Fibroblast of upper back skin (primary cell): ENCODE data around the gene PKHD1.

Experiments
- DNase-seq: peaks from one replicate; pipeline ENCODE4 v3.0.0-alpha.2; 2013

PKHD1 gene

GRCh38 chr6:51846531-51846930 is 240.9 kb downstream of the PKHD1 start:
- DNase-seq: no peak

DNA sequence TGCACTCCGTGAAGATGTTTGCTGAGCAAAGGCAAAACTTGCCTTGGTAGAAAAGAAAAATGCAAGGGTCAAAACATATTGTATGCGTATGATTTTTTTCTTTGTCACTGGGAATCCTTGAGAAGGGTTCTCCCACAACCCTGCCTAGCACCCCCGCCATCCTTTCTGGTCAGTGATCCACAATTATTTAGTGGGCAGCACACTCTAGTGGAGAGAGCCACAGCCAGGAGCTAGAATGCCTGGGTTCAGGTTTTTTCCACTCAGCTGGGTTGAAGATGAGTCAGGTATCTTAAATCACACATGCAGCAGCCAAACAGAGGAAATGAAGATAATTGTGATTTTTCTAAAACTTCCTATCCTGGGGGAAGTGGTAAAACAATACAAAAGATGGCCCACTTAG is 243.1 kb downstream of the PKHD1 start:
- DNase-seq: no peak

GRCh38 chr6:51843456-51844056 is 243.9 kb downstream of the PKHD1 start:
- no peak for DNase-seq

- no peak for DNase-seq
Observed at GRCh38 chr6:51842804-51843378, 244.5 kb downstream of the PKHD1 start.

DNA sequence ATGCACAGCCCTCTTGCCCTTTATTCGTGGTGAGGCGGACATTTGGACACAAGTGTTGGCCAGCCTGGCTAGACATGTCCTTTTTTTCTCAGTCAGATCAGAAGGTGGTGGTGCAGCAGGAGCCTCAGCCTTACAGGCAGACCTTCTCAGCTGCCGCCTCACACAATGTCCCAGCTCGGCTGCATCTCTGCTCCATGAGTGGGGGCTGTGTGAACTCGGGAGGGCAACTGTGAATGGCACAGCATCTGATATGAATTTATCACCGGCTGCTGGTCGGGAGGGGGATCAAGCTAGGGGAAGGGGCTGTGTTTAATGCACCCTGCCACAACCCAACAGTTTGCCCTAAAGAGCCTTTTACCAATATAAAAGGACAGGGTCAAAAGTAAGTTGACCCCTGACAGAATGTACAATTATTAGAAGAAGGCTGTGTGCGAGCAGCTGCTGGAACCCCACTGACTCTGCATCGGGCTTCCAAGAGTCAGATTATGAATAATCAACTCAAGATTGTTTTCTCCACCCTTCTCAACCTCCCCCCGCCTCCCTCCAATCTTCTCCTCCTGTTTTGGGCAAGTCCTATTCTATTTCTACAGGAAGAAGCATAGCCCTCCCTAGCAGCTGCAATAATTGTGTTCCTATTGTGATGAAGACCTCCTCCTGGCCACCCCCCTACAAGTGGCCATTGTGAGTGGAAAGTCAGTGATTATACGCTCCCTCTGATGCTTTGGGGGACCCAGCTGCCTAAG is 245.2 kb downstream of the PKHD1 start:
- no peak for DNase-seq

- DNase-seq: no peak
Observed at GRCh38 chr6:51841626-51842025, 245.8 kb downstream of the PKHD1 start.

- DNase-seq: no peak
Observed at GRCh38 chr6:51839726-51840374, 247.6 kb downstream of the PKHD1 start.

GRCh38 chr6:51830666-51831065 is 256.7 kb downstream of the PKHD1 start:
- no peak for DNase-seq

DNA sequence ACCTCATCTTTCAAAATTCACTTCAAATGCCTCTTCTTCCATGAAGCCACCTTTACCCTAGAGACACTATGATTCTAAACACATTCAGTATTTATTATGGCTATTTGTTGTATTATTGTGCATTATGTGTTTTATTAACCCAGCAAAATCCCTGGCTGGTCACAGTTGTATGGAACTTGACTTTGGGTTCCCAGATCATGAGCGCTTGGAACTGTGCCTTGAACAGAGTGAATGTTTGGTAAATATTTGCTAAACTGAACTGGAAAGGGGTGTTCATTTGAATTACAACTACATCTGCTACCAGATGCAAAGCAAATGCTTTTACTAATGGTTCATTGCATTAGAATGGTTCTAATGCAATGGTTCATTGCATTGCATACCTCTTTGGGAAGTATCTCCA is 259.8 kb downstream of the PKHD1 start:
- no peak for DNase-seq

DNA sequence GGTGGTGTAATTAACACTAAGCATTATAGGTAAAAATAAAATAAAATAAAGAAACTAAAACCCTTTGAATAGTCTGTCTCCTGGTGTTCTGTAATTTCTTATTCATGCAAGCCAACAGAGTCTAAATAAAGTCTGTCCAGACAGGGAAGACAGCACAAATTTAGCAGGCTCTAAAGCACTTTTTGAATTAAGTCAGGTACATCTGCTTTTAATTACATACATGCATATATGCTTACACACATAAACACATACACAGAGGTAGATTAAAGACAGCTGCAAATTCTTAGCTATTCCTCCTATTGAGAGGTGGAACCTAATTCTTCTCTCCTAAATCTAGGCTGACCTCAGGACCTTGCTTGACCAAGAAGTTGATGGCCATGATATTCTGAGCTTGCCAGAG is 262.5 kb downstream of the PKHD1 start:
- DNase-seq: no peak

GRCh38 chr6:51820555-51820954 is 266.9 kb downstream of the PKHD1 start:
- no peak for DNase-seq

DNA sequence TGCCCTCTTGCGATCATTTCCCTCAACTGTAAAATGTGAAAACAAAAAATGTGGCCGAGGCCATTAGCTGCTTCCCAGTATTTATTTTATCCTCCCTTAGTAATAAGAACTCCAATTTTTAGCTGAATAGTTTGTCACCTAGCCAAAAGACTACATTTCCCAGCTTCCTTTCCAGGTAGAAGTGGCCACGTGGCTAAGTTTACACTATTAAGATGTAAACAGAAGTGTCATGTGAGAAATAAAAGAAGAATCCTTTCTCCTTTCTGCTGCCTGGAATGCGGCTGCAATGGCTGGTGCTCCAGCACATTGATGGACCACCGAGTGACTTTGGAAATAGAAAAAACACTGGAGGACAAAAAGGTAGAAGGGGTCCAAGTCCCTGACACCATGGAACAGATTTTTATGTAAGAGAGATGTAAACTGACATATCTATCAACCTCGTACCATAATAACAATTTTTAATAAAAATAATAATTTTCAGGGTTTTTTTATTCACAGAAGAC is 268.8 kb downstream of the PKHD1 start:
- no peak for DNase-seq

GRCh38 chr6:51817832-51818231 is 269.6 kb downstream of the PKHD1 start:
- no peak for DNase-seq

DNA sequence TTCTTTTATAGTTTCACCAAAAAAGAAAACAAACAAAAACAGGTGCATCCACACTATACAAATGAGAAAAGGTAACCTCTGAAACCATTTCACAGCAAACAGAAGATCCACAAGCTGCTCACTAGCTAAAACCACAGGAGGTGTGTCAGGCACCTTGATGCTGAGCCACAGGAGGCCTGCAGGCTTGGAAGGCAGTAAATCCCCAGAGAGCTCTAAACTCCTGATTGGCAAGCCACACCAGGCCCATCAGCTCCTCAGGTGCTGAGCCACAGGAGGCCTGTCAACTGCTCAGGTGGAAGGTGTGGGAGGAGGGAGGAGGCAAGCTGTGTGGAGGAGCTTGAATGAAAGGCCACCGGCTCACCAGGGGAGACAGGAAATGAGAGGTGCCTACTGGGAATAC is 273.0 kb downstream of the PKHD1 start:
- DNase-seq: no peak

- DNase-seq: no peak
Observed at GRCh38 chr6:51813904-51814303, 273.5 kb downstream of the PKHD1 start.

DNA sequence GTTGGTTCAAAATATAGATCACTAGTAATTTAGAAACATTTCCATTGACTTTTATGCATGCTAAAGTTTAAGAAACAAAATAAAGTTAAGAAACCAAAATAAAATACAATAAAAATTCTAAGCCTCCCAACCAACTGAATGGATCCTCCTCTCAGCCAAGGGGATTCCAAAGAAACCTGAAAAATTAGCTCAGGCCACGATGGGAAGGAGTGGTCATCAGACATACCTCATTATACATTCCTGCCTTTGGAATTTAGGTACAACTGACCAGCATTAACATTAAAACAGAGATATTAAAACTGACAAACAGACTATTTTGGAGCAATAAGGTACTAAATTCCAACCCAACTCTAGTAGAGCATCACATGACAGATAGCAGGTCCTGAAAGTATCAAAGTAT is 275.2 kb downstream of the PKHD1 start:
- DNase-seq: no peak

DNA sequence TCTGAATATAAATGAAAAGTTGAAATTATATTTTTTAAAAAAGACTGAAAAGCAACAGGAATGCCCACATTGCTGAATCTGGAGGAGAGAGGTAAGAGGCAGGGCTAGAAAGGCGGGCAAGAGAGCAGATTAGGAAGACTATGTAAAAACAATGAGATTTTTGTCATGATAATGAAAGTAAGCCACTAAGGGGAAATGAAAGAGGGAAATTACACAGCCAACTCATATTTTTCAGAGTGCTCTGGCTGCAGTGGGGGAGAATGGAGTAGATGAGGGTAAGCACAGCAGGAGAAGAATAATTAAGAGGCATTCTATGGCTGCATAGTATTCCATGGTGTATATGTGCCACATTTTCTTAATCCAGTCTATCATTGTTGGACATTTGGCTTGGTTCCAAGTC is 281.9 kb downstream of the PKHD1 start:
- DNase-seq: no peak

DNA sequence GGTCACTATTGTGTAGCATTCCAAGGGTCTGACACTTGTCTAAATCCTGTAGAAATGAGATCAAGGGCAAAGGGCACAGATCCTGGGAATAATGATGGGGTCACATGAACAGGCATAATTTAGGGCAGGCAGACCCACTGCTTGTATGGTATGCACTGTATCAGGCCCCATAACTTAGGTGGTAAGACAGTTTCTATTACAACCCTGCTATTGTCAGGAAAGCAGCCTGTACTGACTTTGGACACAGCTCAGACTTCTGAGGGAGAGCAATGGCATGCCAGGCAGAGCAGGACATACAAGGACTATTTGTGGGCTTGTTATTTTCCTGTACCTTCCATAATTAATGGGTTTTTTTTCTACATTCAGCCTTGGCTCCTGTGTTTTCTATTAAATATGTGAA is 286.8 kb downstream of the PKHD1 start:
- no peak for DNase-seq

GRCh38 chr6:51793393-51793792 is 294.0 kb downstream of the PKHD1 start:
- no peak for DNase-seq

DNA sequence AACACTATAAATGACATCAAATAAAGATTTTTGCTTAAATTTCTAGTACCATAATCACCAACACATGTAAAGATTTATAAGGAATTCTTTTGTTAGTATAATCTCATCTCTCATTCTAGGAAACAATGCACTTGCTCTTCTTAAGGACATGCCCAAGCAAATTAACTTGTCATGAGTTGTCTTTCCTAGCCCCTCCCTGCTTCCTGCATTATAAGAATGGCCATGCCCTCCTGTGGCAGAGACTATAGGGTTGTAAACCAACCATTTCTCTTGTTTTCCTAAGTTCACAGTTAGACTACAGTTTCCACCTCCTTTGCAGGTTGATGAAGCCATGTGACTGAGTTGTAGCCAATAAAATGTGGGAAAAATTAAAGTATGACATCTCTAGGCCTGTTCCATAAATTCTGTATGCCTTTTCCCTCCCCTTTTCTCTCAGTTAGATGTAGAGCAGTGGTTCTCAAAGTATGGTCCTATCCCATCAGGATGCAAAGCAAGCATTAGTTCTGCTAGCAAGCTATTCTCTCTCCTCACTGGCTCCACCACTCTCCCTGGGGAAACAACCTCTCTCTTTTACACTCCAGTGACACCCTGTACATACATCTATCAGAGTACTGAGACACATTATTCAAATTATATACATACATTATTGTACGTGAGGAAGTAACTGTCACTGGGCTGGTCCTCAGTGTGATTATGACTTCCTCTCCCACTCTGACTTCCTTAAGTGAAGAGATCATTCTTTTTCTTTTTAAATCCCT is 295.0 kb downstream of the PKHD1 start:
- no peak for DNase-seq

DNA sequence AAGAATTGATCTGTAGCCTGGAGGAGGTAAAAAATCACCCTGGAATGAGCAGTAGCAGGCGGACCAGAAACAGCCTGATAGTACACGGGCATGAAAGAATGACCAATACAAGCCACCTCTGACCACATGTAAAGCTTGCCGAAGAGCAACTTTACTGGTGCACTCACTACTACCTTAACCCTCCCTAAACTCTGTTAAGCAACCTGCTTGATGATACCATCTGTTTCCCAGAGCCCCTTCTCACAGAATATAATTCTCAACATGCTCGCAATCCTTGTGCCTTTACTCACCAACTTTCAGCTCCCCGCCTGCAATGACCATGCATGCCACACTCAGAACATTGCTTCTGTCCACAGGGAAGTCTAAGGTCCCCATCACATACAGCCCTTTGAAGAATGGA is 296.5 kb downstream of the PKHD1 start:
- DNase-seq: no peak

DNA sequence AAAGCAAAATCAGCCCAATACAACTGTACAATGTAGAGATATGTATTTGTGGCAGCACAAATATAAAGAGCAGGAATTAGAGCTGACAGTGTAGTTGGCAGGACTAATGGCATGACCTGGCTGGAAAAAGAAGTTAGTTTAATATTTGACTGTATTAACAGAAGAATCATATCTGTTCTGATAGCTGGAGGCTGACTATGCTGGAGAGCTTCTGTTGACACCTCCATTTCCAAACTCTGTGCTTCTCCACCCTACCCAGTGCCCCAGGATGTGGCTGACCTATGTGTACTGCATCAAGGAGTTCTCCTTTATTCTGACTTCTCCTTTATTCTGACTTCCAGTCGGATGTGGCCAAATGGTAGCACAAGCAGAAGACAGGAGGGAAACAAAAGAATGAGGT is 299.3 kb downstream of the PKHD1 start:
- DNase-seq: no peak

- no peak for DNase-seq
Observed at GRCh38 chr6:51778666-51779065, 308.7 kb downstream of the PKHD1 start.
